HepG2 (cell line): ENCODE data around the gene NET1. TPM values are rescaled to one million over a fixed set of nuclear protein-coding genes. Genes with fewer than 3 reads are reported as not detected.

ENCODE experiments used
- CBX1 ChIP-seq: IDR thresholded peaks from one replicate; pipeline ENCODE4 v1.6.1; 2016; ENCODE audit warnings: antibody characterized with exemption, low read depth
- FOSL2 ChIP-seq: sonication (generic); formaldehyde crosslinking; IDR thresholded peaks from 2 replicates; pipeline ENCODE4 v1.4.0; 2020; ENCODE audit warnings: missing genetic modification reagents
- HOXD1 ChIP-seq: sonication (generic); formaldehyde crosslinking; IDR thresholded peaks from 2 replicates; pipeline ENCODE4 v1.5.0; 2020; ENCODE audit warnings: missing genetic modification reagents
- IRF1 ChIP-seq: sonication (generic); formaldehyde crosslinking; IDR thresholded peaks from 2 replicates; pipeline ENCODE4 v1.4.0; 2020; ENCODE audit warnings: low read depth, mild to moderate bottlenecking, missing genetic modification reagents
- KAT8 ChIP-seq: IDR thresholded peaks from 2 replicates; pipeline ENCODE4 v1.6.1; 2016; ENCODE audit warnings: missing genetic modification reagents, missing compliant biosample characterization
- KIAA2018 ChIP-seq: sonication (generic); formaldehyde crosslinking; IDR thresholded peaks from 2 replicates; pipeline ENCODE4 v1.5.0; 2020; ENCODE audit warnings: mild to moderate bottlenecking, missing genetic modification reagents, borderline replicate concordance
- MTF2 ChIP-seq: sonication (generic); formaldehyde crosslinking; IDR thresholded peaks from 2 replicates; pipeline ENCODE4 v1.5.0; 2020; ENCODE audit warnings: missing genetic modification reagents, borderline replicate concordance
- MXI1 ChIP-seq: IDR thresholded peaks from 3 replicates; pipeline ENCODE4 v1.6.1; 2012; ENCODE audit warnings: low read depth, low read length, inconsistent platforms, borderline replicate concordance
- STAG1 ChIP-seq: sonication (generic); formaldehyde crosslinking; IDR thresholded peaks from 2 replicates; pipeline ENCODE4 v1.4.0; 2020; ENCODE audit warnings: missing genetic modification reagents
- TEAD3 ChIP-seq: optimal IDR thresholded peaks from 2 replicates; pipeline ENCODE3; 2016; ENCODE audit warnings: borderline replicate concordance
- ZBTB8A ChIP-seq: sonication (generic); formaldehyde crosslinking; IDR thresholded peaks from 2 replicates; pipeline ENCODE4 v1.4.0; 2020; ENCODE audit warnings: mild to moderate bottlenecking, low read depth, missing genetic modification reagents, borderline replicate concordance
- ZNF225 ChIP-seq: sonication (generic); formaldehyde crosslinking; IDR thresholded peaks from 2 replicates; pipeline ENCODE4 v1.4.0; 2020; ENCODE audit warnings: mild to moderate bottlenecking, missing genetic modification reagents
- ZNF44 ChIP-seq: sonication (generic); formaldehyde crosslinking; IDR thresholded peaks from 2 replicates; pipeline ENCODE4 v1.5.1; 2020; ENCODE audit warnings: mild to moderate bottlenecking, missing genetic modification reagents
- ZNF746 ChIP-seq: sonication (generic); formaldehyde crosslinking; IDR thresholded peaks from 2 replicates; pipeline ENCODE4 v1.8.0; 2022; ENCODE audit warnings: mild to moderate bottlenecking, missing genetic modification reagents
- polyA plus RNA-seq, 8 experiments: library from polyadenylated mRNA; depleted of rRNA in 3 of 8; stranded (reverse) in 7 of 8; unstranded in 1 of 8; fragments of >200 nt; fragmentation: Illumina TruSeq in 4 of 8; extraction: Trizol in 4 of 8; gene quantifications; 2 replicates each; pipeline versions ENCODE4 v1.2.1 to v1.2.3, GENCODE V29; 2011 to 2016; ENCODE audit warnings: low read depth in 4 of 8, missing spikeins in 1 of 8, mixed read lengths in 1 of 8; ENCODE audit not compliant: insufficient read depth in 1 of 8
- total RNA-seq, 5 experiments: library from RNA; depleted of rRNA; stranded (reverse); fragments of >200 nt; fragmentation: Illumina TruSeq; extraction: Trizol; gene quantifications; 2 replicates each; pipeline ENCODE4 v1.2.3, GENCODE V29; 2016; ENCODE audit warnings: low read depth in 1 of 5
- TF ChIP-seq, protein P1 (sequence below): sonication (generic); formaldehyde crosslinking; IDR thresholded peaks from 2 replicates; pipeline ENCODE4 v1.4.0; 2020; ENCODE audit warnings: mild to moderate bottlenecking, missing genetic modification reagents
- TF ChIP-seq, protein P2 (sequence below): sonication (generic); formaldehyde crosslinking; conservative IDR thresholded peaks from 2 replicates; pipeline ENCODE4 v1.4.0; 2020; ENCODE audit warnings: missing genetic modification reagents
- TF ChIP-seq, protein P3 (sequence below): sonication (generic); formaldehyde crosslinking; IDR thresholded peaks from 2 replicates; pipeline ENCODE4 v1.8.0; 2023; ENCODE audit warnings: mild to moderate bottlenecking, missing genetic modification reagents

NET1 gene
- total and polyA plus RNA-seq, 2 of the 13 experiments (the other 11 are each of a cell fraction or from before 2014, with no cell fraction given), result 48.1 to 65.8 TPM

DNA sequence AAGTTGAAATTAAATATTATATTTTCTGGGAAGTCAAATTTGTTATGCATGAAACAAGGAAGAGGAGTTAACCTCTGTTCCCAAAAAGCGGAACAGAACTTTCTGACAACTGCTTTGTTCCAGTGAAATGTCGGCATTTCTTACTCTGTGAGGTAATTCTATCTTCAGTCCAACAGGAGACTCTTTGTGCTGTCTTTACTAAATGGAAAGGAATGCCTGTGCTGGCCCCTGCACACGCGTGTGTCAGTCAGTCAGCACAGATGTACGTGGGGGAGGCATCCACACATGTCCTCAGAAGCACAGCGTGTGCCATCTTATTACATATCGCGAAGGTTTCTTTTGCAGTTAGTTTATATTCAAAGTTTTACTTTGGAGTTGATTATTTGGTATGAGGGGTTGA is 37.5 kb downstream of the NET1 start (continued):
- no peak for TF ChIP-seq MTF2 (CRISPR knock-in tag)
- TF ChIP-seq, protein P1, sequence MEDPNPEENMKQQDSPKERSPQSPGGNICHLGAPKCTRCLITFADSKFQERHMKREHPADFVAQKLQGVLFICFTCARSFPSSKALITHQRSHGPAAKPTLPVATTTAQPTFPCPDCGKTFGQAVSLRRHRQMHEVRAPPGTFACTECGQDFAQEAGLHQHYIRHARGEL (CRISPR knock-in tag), result no peak
- TF ChIP-seq IRF1 (CRISPR knock-in tag), result no peak
- TF ChIP-seq MXI1, result 0 out of 3 replicates have a peak, but pooled peaks have one; percentile 21
- TF ChIP-seq CBX1, result no peak
- TF ChIP-seq HOXD1 (CRISPR knock-in tag), result no peak
- no peak for TF ChIP-seq ZNF44 (CRISPR knock-in tag)
- no peak for TF ChIP-seq ZNF225 (CRISPR knock-in tag)
- peak; percentile 53 for TF ChIP-seq TEAD3
- TF ChIP-seq, protein P2, sequence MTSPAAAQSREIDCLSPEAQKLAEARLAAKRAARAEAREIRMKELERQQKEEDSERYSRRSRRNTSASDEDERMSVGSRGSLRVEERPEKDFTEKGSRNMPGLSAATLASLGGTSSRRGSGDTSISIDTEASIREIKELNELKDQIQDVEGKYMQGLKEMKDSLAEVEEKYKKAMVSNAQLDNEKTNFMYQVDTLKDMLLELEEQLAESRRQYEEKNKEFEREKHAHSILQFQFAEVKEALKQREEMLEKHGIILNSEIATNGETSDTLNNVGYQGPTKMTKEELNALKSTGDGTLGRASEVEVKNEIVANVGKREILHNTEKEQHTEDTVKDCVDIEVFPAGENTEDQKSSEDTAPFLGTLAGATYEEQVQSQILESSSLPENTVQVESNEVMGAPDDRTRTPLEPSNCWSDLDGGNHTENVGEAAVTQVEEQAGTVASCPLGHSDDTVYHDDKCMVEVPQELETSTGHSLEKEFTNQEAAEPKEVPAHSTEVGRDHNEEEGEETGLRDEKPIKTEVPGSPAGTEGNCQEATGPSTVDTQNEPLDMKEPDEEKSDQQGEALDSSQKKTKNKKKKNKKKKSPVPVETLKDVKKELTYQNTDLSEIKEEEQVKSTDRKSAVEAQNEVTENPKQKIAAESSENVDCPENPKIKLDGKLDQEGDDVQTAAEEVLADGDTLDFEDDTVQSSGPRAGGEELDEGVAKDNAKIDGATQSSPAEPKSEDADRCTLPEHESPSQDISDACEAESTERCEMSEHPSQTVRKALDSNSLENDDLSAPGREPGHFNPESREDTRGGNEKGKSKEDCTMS, result no peak
- TF ChIP-seq, protein P3, sequence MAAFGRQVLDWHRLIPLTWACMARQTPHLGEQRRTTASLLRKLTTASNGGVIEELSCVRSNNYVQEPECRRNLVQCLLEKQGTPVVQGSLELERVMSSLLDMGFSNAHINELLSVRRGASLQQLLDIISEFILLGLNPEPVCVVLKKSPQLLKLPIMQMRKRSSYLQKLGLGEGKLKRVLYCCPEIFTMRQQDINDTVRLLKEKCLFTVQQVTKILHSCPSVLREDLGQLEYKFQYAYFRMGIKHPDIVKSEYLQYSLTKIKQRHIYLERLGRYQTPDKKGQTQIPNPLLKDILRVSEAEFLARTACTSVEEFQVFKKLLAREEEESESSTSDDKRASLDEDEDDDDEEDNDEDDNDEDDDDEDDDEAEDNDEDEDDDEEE, result no peak
- TF ChIP-seq ZNF746, result no peak
- no peak for TF ChIP-seq ZBTB8A (CRISPR knock-in tag)
- peak; percentile 28; the same call in 1 of the 2 replicates for TF ChIP-seq KAT8 (CRISPR knock-in tag)
- no peak for TF ChIP-seq KIAA2018
- TF ChIP-seq STAG1 (CRISPR knock-in tag), result peak; percentile 35
- peak; percentile 57 for TF ChIP-seq FOSL2 (CRISPR knock-in tag)
